ENCODE data around the gene TCEA2. TPM values are rescaled to one million over a fixed set of nuclear protein-coding genes. Genes with fewer than 3 reads are reported as not detected.

The TCEA2 gene
- total and polyA plus RNA-seq, 2 of the 13 experiments (the other 11 are each of a cell fraction or from before 2014, with no cell fraction given), result 28.1 to 33.7 TPM

- TF ChIP-seq PLSCR1 (CRISPR knock-in tag; IDR thresholded peaks at IDR 0.05; ENCODE audit: borderline replicate concordance) (no peak; the same call in 1 of the 2 replicates), ZNF7 (CRISPR knock-in tag; IDR thresholded peaks at IDR 0.05) (0 out of 2 replicates have a peak, but pooled peaks have one; percentile 8), JARID2 (CRISPR knock-in tag; IDR thresholded peaks at IDR 0.05; ENCODE audit: insufficient replicate concordance) (peak; percentile 25), NFIC (IDR thresholded peaks at IDR 0.05; ENCODE audit: low read length) (no peak), HIC2 (CRISPR knock-in tag; IDR thresholded peaks at IDR 0.05; ENCODE audit: low read depth) (peak; percentile 75), MYNN (CRISPR knock-in tag; IDR thresholded peaks at IDR 0.05; ENCODE audit: low read depth) (no peak), FUBP1 (CRISPR knock-in tag; IDR thresholded peaks at IDR 0.05; ENCODE audit: borderline replicate concordance) (no peak), AFF4 (CRISPR knock-in tag; IDR thresholded peaks at IDR 0.05) (peak; percentile 86; the same call in 1 of the 2 replicates), FIP1L1 (IDR thresholded peaks at IDR 0.05; ENCODE audit: borderline replicate concordance, insufficient read depth, low read depth, low read length) (no peak), MLX (CRISPR knock-in tag; IDR thresholded peaks at IDR 0.05) (no peak; the same call in 1 of the 2 replicates), HNRNPUL1 (IDR thresholded peaks at IDR 0.05; ENCODE audit: low read depth, low read length) (no peak), ZNF510 (CRISPR knock-in tag; IDR thresholded peaks at IDR 0.05; ENCODE audit: low read depth) (no peak), NFKBIZ (CRISPR knock-in tag; IDR thresholded peaks at IDR 0.05) (peak; percentile 46; the same call in 1 of the 2 replicates), ZBTB34 (CRISPR knock-in tag; IDR thresholded peaks at IDR 0.05) (no peak), SMAD3 (CRISPR knock-in tag; IDR thresholded peaks at IDR 0.05) (peak; percentile 41), POLR2G (IDR thresholded peaks at IDR 0.05; ENCODE audit: low read depth, low read length) (peak; percentile 98), THAP8 (CRISPR knock-in tag; IDR thresholded peaks at IDR 0.05; ENCODE audit: borderline replicate concordance) (no peak; the same call in 1 of the 2 replicates)
Measured at GRCh38 chr20:64035933-64036345, 27.1 kb upstream of the TCEA2 start, which contains the start of gene C20orf204 (continued).
